NOMO-1 (cell line): ENCODE measurements around the gene IGF2R.
"Not testable (repeated sequence)": the region's sequence is repeated elsewhere in the genome, so short reads cannot be mapped to it uniquely, and the experiment has no call there.

ENCODE experiments used
- DNase-seq, 2 experiments: peaks; one replicate each; lab custom pipeline; 2025; ENCODE audit not compliant: unreplicated experiment in 2 of 2; lab: John Stamatoyannopoulos, UW

Gene IGF2R

GRCh38 chr6:159952289-159953005 is 16.4 kb upstream of the IGF2R start:
- DNase-seq, result no peak

- DNase-seq, result peak; percentile 83 to 96
Measured at GRCh38 chr6:159953091-159953601, 15.7 kb upstream of the IGF2R start.

- DNase-seq, result no peak
Measured at GRCh38 chr6:159955945-159956361, 12.9 kb upstream of the IGF2R start.

- DNase-seq, result no peak
Measured at GRCh38 chr6:159957071-159957673, 11.7 kb upstream of the IGF2R start.

GRCh38 chr6:159959165-159959975 is 9.5 kb upstream of the IGF2R start:
- DNase-seq, result peak; percentile 87 to 99

GRCh38 chr6:159959976-159960384 is 8.9 kb upstream of the IGF2R start:
- DNase-seq, result peak in 1 of 2 experiments; percentile 1

- no peak for DNase-seq
Measured at GRCh38 chr6:159960485-159960884, 8.4 kb upstream of the IGF2R start.

GRCh38 chr6:159961528-159961927 is 7.4 kb upstream of the IGF2R start:
- DNase-seq, result peak in 1 of 2 experiments; percentile 21

GRCh38 chr6:159963111-159963510 is 5.8 kb upstream of the IGF2R start:
- no peak for DNase-seq

GRCh38 chr6:159964046-159964445 is 4.8 kb upstream of the IGF2R start:
- no peak for DNase-seq

- peak; percentile 49 to 76 for DNase-seq
Measured at GRCh38 chr6:159966339-159966738, 2.5 kb upstream of the IGF2R start.

- no peak for DNase-seq
Measured at GRCh38 chr6:159966981-159967380, 1.9 kb upstream of the IGF2R start.

- not testable (repeated sequence) for DNase-seq
Measured at GRCh38 chr6:159967621-159968020, 1.3 kb upstream of the IGF2R start.

GRCh38 chr6:159969204-159969912 is 476 bp downstream of the IGF2R start:
- DNase-seq, result no peak

- peak in 1 of 2 experiments; percentile 31 for DNase-seq
Measured at GRCh38 chr6:159969921-159970320, 1.0 kb downstream of the IGF2R start.

GRCh38 chr6:159970659-159971063 is 1.8 kb downstream of the IGF2R start:
- no peak for DNase-seq

- no peak for DNase-seq
Measured at GRCh38 chr6:159971341-159972178, 2.7 kb downstream of the IGF2R start.

GRCh38 chr6:159972506-159973268 is 3.8 kb downstream of the IGF2R start:
- DNase-seq, result no peak

- no peak for DNase-seq
Measured at GRCh38 chr6:159973406-159973805, 4.5 kb downstream of the IGF2R start.
